Nephron (organoid): Measurements from ENCODE around the gene PFDN4.

Experiments
- H3K27ac Mint-ChIP-seq, 3 experiments: 2 replicates each; pipeline ENCODE4 v1.8.0; 2020; ENCODE audit warnings: mixed read lengths in 3 of 3, mild to moderate bottlenecking in 2 of 3, moderate library complexity in 1 of 3
- H3K27me3 Mint-ChIP-seq: 2 replicates; pipeline ENCODE4 v1.8.0; 2021; ENCODE audit warnings: low read depth, mild to moderate bottlenecking, moderate library complexity, mixed read lengths
- H3K36me3 Mint-ChIP-seq: 2 replicates; pipeline ENCODE4 v1.8.0; 2020; ENCODE audit warnings: low read depth, mixed read lengths
- H3K4me1 Mint-ChIP-seq: 2 replicates; pipeline ENCODE4 v1.8.0; 2020; ENCODE audit warnings: mixed read lengths
- H3K4me3 Mint-ChIP-seq, 3 experiments: 2 replicates each; pipeline ENCODE4 v1.8.0; 2020; ENCODE audit warnings: mild to moderate bottlenecking in 3 of 3, mixed read lengths in 3 of 3, moderate library complexity in 2 of 3
- H3K9me3 Mint-ChIP-seq: 2 replicates; pipeline ENCODE4 v1.8.0; 2020; ENCODE audit warnings: mixed read lengths
- TF ChIP-seq, protein P1 (sequence below), 3 experiments: fragments of 200-600 bp; sonication (generic); IDR thresholded peaks; one replicate each; pipeline ENCODE4 v1.5.0; 2021; ENCODE audit warnings: antibody characterized with exemption in 3 of 3; ENCODE audit not compliant: unreplicated experiment in 3 of 3

Gene PFDN4

DNA sequence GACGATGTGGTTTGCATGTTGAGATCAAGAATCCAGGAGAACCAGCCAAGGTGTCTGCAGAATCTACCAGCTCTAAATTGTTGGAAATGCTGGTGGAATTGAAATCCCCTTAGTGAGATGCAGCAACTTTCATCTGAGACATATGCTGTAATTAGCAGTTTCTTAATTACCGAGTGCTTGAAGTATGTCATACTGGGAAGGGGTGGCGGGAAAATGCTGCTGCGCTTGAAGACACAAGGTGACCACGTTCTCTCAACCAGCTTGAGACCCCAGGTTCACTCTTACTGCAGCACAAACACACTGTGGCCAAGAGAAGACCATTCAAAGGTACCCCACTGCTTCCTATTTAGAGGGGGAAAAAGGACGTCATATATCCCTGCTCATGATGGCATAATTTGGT lies 59.0 kb downstream of the PFDN4 start:
- Mint-ChIP-seq H3K27me3 (peaks cover 3% of the 10 kb centered on the region), H3K27ac (no peak overlapping the region), H3K4me3 (no peak overlapping the region), H3K9me3 (peaks cover 2% of the 10 kb centered on the region), H3K4me1 (peaks cover 37% of the 10 kb centered on the region), H3K36me3 (no peaks in the 10 kb centered on the region)
- TF ChIP-seq, protein P1, sequence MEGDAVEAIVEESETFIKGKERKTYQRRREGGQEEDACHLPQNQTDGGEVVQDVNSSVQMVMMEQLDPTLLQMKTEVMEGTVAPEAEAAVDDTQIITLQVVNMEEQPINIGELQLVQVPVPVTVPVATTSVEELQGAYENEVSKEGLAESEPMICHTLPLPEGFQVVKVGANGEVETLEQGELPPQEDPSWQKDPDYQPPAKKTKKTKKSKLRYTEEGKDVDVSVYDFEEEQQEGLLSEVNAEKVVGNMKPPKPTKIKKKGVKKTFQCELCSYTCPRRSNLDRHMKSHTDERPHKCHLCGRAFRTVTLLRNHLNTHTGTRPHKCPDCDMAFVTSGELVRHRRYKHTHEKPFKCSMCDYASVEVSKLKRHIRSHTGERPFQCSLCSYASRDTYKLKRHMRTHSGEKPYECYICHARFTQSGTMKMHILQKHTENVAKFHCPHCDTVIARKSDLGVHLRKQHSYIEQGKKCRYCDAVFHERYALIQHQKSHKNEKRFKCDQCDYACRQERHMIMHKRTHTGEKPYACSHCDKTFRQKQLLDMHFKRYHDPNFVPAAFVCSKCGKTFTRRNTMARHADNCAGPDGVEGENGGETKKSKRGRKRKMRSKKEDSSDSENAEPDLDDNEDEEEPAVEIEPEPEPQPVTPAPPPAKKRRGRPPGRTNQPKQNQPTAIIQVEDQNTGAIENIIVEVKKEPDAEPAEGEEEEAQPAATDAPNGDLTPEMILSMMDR (IDR thresholded peaks at IDR 0.05; ENCODE audit: unreplicated experiment in 3 of 3), result no peak

DNA sequence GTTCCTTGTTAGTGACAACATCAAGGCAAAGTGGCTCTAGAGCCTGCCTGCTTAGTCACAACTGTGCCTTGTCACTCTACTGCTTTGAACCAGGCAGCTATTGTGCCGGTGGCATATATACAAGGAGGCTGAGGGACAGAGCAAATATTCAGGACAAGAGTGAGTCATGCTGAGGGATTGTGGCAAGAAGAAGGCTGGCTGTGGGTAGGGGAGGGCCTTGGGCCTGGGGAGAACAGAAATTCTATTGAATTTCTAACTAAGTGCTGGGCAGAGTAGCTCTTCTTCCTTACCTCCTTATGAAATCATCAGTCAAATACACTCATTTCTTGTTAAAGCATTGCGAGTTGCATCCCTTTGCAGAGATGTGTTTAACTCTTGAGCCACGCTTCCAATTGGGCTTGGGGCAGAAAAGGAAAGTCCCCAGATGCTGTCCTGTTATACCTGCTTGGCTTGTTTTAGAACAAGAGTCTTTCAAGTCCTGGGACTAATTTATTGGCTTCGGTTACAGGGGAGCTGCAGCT lies 59.7 kb downstream of the PFDN4 start:
- TF ChIP-seq, protein P1 (IDR thresholded peaks at IDR 0.05; ENCODE audit: unreplicated experiment in 3 of 3), result no peak
- Mint-ChIP-seq H3K9me3 (peaks cover 2% of the 10 kb centered on the region), H3K4me1 (peaks cover 37% of the 10 kb centered on the region), H3K36me3 (no peaks in the 10 kb centered on the region), H3K27me3 (peaks cover 3% of the 10 kb centered on the region), H3K4me3 (no peak overlapping the region), H3K27ac (peak overlapping the region in 1 of 3 experiments; percentile 21)

DNA sequence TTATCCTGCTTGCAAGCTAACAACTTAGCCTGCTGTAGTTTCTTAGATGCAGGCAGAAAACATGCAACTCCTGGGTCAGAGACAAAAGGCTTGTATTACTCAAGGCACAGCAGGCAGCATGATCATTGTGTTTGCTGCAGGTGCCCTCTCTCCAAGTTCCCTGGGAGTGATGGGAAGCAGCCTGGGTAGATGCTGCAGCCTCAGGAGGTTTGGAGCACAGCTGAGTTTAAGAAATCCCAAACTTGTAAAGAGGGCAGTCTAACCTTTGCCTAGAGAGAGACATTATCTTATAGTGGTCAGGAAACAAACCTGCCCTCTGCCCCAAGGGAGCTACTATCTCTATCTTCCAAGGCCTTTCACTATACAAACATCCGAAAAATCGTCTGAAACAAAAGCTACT lies 61.1 kb downstream of the PFDN4 start:
- Mint-ChIP-seq H3K36me3 (no peaks in the 10 kb centered on the region), H3K27me3 (peaks cover 8% of the 10 kb centered on the region)

More for the DNA sequence above, 61.1 kb downstream of the PFDN4 start:
- Mint-ChIP-seq H3K9me3 (peaks cover 2% of the 10 kb centered on the region), H3K27ac (peak overlapping the region in 2 of 3 experiments; percentile 21 to 34), H3K4me1 (peaks cover 29% of the 10 kb centered on the region), H3K4me3 (no peak overlapping the region)
- TF ChIP-seq, protein P1 (IDR thresholded peaks at IDR 0.05; ENCODE audit: unreplicated experiment in 3 of 3), result no peak
